T-helper 22 cell (primary cell): Measurements from ENCODE around the gene CTSD.

Experiments used
- DNase-seq: peaks from one replicate; pipeline ENCODE4 v3.0.0-alpha.2; 2020; ENCODE audit warnings: low read depth

Gene CTSD

DNA sequence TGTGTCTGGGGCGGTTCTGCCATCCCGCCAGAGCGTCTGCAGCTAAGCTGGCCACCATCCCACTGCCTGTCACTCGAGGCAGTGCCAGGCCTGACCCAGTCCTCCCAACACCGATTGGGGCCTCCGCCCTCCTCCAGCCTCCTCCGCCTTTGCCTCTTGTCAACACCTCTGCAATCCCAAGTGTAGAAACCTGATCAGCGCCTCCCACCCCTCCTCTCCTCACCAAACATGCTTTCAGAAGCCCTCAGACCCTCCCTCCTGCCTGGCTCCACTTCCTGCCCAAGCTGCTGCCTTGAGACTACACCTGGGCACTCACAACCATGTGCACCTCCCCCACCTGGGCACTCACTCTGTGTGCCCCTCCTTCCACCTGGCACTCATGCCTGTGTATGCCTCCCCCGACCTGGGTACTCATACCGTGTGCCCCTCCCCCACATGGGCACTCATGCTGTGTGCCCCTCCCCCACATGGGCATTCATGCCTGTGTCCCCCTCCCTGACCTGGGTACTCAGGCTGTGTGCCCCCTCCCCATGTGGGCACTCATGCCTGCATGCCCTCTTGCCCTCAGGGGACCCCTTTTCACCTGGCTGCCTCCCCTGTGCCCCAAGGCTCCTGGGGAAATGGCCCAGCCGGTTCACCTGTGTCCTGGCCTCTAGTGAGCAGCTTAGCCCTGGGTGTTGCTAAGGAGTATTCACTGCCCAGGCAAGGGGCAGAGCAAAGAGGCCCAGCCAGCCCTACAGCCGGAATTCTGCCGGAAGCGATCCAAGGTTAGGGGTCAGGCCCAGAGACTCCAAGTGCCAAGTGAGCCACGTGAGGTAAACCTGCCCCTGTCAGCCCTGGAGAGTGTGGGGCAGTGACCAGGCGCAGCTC is 7.8 kb downstream of the CTSD start:
- DNase-seq, result no peak

DNA sequence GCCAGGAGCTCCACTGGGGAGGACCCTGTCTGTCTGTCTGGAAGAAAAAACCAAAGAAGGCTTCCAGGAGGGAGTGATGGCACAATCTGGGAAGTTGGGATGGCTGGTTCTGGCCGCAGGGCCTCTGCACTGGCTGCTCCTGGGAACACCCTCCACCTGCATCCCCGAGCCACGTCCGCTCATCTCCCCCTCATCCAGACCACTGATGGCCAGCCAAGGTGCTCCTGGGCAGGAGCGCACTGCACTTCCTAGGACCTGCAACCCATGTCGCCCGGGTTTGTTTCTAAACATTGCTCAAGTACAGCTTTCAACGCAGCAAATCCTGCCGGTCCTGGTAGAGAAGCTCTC is 8.4 kb downstream of the CTSD start:
- no peak for DNase-seq

DNA sequence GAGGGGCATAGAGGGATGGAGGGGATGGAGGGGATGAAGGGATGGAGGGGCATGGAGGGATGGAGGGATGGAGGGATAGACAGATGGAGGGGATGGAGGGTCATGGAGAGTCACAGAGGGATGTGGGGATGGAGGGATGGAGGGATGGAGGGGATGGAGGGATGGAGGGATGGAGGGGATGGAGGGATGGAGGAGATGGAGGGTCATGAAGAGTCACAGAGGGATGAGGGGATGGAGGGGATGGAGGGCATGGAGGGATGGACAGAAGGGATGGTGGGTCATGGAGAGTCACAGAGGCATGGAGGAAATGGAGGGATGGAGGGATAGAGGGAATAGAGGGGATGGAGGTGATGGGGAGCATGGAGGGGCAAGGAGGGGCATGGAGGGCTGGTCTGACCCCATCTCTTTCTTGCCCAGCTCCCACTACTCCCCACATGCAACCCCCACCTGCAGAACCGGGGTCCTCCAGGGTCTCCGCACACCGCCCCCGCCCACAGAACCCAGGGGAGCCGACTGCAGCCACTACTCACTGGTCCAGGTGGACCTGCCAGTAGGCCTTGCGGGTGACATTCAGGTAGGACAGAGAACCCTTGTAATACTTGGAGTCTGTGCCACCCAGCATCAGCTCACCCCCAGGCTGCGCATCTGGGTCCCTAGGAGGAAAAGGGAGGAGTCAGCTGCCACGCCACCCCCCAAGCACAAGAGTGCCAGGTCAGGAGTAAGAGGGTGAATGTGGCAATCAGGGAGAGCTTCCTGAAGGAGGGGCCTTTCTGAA is 9.2 kb downstream of the CTSD start:
- DNase-seq, result no peak

DNA sequence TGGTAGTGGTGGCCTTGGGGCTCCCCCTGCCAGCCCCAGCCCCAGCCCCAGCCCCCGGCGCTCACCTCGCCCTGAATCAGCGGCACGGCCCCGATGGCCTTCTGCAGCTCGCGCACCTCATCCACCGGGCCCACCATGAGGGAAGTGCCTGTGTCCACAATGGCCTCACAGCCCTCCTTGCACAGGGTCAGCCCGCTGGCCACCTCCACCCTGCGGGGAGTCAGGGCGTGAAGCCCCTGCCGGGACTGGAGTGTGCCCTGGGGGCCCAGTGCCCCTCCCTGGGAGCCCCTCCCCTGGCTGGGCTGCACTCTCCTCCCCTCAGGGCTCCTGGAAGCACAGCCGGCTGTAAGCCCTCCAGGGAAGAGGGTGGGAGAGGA is 9.8 kb downstream of the CTSD start:
- no peak for DNase-seq

DNA sequence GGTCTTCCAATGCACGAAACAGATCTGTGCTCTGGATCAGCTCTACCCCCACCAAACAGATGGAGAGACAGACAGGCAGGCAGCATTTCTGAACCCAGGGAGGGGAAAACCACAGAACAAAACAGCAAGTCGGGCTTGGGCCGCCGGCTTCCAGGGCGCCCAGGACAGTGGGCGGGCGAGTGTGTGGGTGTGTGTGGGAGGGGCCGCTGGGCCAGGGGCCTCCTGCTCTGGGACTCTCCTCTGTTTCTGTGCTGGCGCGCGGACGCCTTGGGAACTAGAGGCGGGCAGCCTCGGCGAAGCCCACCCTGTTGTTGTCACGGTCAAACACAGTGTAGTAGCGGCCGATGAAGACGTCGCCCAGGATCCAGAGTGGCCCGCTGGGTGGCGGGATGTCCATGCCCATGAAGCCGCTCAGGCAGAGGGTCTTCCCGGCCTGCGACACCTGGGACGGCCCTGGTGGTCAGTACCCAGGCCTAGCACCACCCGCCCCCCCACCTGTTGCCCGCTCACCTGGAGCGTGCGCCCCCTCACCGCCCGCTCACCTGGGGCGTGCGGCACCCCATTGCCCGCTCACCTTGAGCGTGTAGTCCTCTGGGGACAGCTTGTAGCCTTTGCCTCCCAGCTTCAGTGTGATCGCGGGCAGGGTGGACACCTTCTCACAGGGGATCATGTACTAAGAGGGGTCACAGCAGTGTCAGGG is 10.3 kb downstream of the CTSD start:
- no peak for DNase-seq

DNA sequence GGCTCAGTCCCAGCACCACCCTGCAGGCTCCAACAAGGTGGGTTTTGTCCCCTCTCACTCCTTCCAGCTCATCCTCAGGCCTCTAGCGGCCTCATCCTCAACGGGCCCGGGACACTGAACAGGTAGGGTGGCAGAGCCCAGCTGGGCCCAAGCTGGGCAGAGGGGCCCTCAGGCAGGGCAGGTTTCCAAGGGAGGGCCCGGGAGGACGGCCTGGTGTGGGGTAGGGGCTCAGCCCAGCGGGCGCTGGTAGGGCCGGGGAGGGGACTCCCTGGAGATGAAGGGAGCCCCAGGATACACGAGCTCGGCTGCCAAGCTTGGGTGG is 10.9 kb downstream of the CTSD start:
- no peak for DNase-seq

DNA sequence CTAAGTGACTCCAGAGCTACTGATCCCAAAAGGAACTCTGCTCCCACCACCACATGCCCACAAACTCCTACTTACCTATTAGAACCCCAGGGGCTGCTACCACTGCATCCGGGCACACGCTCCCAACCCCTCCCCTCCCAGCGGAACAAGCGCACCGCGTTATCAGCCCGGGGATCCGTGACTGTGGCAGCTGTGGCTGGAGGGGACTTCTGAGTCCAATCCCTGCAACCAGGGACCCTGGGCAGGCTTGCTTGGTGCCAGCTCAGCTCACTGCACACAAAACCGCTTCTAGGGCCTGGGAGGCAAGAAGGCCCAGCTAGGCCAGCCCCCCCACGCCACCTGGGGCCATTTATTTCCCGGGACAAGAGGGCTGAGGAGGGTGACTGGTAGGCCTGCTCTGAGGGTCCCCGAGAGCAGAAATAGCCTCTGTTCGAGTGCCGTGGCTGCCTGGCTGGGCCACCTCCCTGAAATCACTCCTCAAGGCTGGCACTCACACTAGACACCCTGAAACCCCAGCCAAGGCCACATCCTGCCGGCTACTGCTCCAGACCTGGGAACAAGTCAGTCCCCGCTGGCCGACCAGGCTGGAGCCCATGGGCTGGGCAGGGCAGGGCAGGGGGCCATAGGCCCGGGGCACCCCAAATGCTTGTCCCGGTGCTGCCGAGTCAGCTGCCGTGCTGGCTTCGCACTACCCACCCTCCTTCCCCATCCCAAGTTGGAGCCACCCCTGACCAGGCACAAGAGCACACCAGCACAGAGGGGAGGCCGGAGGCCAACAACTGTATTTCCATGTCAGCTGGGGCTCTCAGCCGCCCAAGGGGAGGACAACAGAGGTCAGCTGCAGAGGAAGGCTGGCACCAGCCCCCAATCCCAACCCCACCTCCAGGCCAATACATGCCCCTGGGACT is 11.5 kb downstream of the CTSD start:
- no peak for DNase-seq

DNA sequence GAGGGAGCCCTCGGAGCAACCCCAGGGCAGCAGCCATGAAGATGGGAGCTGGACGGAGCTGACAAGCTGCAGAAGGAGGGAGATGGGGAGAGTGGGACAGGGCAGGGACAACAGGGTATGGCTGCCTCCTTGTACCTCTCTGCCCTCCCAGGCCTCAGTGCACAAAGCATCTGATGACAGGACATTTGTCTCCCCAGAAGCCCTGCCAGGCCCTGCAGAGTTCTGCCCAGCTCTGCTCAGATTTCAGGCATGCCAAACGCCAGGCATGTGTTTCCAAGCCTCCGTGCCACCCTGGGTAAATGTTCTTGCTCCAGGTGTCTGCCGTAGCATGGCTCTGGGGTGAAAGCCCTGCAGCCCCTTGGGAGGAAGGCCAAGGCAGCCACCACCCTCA is 12.2 kb downstream of the CTSD start:
- no peak for DNase-seq

DNA sequence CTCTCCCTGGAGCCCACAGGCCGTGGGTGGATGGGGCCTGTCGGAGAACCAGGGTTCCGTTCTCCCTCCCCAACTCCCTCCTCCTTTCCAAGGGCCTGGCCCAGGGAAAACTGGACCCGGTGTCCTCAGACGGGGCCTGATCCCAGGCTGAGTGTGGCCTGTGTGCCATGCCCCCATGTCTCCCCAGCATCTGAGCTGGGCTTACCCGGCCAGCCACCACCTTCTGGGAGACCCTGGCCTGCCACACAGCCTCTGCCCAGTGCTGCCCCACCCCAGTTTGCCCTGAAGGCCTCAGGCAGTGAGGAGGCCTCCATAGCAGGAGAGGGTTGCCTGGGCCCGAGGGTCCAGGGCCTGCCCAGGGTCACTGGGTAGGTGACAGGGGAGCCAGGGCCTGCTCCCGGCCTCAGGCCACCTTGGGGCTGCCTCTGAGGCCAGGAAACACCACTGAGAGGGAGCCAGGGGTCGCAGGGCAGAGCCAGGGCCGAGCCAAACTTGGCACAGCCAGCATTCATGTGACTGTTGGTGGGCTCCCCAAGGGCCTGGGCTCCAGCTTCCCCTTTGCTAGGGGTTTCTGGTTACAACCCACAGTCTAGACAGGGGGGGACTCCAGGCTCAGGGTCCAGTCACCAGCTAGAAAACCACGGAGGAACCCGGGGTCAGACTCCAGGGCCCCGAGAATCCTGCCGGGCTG is 12.7 kb downstream of the CTSD start:
- no peak for DNase-seq

DNA sequence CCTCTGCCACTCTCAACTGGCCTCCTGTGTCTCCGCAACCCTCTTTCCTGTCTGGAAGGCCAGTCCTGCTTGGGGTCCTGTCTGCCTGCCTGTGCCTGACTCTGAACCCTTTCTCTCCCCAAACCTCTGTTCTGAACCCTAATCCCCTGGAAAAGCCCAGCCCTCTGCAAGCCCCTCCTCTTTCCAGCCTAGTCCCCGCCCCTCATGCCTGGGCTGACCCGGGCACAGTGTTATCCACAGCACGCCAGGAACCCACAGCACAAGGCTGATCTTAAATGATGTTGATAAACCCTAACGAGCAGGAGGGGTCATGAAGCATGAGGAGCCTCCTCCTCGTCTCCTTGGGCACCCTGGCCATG is 13.3 kb downstream of the CTSD start, which contains the start of gene IFITM10:
IFITM10 (minus strand) TSS at position 115 of the 359 bp plus-strand sequence. CDS start 153 bp downstream, outside the sequence.
- DNase-seq, result no peak

DNA sequence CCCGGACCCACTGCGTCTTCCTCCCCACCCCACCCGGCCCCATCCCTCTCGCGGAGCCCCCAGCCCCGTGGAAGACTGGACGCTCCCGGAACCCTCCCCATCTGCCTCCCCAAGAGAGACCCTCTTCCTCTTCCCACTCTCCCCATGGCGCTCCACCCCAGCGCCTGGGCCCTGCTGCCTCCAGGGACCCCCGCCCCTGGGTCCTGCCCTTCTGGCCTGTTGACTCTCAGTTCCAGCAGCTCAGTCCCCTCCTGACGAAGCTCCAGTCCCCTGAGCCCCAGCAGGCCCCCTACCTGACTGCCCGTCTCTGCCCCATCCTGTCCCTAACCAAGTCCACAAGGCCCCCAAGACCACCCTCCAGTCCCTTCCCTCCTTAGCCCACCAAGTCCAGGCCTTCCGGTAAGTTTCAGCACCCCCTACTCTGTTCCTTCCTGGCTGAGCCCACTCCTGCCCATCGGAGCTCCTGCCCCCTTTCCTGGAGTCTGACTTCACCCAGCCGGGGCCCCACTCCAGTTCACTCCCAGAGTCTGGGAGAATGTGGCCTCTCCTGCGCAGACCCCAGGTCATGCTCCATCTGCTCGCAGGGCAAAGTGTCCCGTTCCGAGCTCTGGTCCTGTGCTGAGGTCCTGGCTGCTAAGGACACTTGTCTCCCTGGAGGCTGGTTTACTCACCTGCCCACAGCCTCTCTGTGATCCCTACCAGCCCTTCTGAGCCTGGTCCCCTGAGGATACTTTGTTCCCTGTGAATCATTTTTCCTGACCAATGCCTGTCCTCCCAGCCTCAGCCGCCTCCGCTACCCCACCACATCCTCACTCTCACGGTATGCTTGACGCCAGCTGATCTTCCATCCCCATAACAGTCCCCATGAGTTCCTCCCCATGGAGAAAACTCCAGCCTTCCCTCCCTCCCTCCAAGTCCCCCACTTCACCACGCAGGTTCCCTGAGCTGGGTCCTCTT is 14.1 kb downstream of the CTSD start:
- DNase-seq, result no peak

DNA sequence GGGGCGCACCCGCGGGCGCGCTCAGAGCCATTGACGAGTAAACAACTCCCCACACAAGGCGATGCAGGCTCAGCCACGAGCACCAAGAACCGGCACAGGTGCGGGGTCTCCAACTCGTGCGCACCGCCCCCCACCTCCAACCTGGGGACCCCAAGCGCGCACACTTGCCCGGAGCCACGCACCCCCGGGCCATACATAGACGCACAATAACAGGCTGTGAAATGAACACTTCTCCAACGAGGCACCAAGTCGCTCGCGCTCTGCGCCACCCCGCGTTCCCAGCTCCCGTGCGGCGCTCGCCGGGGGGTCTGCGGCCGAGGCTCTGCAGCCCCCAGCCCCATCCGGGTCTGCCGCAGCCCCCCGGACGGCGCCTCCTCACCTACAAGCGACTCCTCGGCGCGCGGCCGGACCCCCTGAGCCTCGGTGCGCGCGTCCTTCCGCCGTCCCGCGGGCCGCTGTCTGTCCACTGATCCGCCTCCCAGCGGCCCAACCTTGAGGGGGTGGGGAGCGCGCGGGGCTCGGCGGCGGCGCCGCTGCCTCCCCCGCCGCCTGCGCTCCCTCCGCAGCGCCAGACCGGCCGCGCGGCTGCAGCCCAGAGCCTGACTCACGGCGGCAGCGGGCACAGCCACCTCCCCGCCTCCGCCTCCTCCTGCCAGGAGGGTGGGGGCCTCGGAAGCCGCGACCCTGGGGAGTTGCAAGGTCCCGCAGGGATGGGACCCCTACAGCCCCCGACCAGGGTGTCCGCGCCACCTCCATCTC is 14.9 kb downstream of the CTSD start:
- DNase-seq, result no peak

DNA sequence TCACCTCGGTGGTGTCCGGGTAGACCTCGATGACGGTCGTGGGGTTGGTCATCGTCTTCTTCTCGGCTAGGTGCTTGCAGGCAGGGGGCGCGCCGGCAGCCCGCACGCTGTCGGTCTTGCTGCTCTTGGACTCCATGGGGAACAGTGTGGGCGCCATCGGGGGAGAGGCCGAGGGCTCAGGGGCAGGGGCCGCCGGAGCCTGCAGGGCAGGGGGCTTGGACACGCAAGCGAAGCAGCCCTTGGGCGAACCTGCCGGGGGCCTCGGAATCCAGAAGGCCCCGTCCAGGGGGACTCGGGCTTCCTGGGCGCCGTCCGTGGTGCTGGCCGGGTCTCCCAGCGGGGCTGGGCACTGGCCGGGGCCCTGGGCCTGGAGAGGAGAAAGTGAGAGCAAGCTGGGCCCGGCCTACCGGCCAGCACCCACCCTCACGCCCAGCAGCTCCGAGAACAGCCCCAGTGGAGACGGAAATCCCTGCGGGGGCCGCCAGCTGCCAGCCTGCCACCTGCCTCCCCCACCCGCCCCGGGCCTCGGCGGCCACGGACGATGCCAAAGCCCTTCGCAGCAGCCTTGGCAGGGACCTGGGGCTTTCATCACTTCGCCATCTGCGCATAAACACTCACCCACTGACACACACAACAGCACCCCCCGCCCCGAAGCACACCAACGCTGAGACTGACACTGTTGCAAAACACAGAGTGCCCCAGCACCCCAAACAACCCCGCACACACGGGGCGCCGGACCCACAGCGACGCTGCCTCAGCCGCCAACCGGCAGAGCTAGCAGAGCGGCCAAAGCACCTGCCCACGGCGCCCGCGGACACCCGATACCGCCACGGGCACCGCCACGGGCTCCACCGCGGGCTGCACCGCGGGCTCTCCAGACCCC is 15.7 kb downstream of the CTSD start:
- no peak for DNase-seq

DNA sequence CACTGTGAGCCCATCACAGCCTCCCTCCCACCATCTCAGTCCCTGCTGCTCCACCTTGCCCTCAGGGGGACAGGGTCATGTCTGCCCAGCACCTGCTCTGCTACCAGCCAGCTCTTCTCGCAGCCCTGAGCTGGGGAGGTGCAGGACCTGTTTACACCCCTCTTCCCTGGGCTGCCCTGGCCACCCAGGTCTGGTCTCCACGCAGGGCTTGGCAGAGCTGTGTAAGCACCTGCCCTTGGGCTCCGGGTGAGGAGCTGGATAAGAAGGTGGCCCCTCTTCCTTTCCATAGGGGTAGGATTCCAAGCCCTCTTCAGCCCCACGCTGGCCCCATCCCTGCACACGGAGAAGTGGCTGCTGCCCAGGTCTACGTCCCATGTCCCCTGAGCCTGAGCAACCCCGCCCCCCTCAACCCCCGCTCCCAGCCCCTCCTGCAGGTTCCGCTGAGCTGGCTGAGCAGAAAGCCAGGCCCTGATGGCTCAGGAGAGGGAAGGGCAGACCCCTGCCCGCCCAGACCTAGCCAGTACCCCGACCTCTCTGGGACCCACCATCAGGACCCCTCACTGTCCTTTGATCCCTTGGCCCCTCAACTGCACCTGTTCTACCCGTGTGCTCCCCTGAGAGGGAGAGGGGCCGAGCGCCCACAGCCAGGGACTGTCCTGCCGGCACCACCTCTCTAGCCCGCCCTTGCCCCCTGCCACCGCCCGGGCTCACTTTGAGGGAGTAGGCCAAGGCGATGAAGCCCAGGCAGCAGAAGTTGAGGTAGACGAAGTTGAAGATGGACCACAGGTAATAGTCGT is 16.6 kb downstream of the CTSD start:
- no peak for DNase-seq

DNA sequence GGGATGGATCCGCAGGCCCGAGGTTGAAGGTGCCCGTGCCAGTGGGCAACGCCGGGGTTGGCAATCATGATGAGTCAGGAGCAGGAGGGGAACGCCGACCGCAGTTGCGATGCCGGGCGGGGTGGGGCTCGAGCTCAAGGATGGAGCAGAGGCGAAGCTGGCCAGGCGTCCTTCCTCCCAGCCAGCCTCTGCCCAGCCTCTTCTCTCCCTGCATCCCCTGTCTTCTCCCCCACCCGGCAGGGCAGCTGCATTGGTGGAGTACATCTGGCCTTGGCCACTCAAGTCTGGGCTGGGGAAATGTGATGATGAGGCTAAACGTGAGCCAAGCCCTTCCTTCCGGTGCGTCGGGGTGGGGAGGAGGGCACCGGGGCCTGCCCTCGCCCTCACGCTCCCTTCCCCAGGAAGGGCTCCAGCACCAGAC is 17.2 kb downstream of the CTSD start:
- no peak for DNase-seq

DNA sequence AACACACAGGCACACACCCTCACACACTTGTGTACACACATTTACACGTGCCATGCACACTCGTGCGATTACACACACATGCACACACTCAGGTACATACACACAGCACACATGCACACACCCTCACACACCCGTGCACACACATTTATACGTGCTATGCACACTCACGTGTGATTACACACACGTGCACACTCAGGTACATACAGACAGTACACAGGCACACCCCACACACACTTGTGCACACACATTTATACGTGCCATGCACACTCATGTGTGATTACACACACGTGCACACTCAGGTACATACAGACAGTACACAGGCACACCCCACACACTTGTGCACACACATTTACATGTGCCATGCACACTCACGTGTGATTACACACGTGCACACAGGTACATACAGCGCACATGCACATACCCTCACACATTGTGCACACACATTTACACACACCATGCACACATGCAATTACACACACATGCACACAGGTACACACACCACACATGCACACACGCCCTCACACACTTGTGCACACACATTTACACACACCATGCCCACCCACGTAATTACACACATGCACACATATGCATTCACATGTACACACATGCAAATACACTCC is 17.9 kb downstream of the CTSD start:
- no peak for DNase-seq
